Measurements from ENCODE around the gene HOXC6. TPM values are rescaled to one million over a fixed set of nuclear protein-coding genes. Genes with fewer than 3 reads are reported as not detected.

The HOXC6 gene
- polyA plus RNA-seq (2011; rRNA removed) (0.02 TPM in 1 of 2 replicates, not detected in the other), polyA minus RNA-seq (2011; rRNA and poly(A)+ RNA removed) (0.14 TPM in 1 of 2 replicates, not detected in the other)

DNA sequence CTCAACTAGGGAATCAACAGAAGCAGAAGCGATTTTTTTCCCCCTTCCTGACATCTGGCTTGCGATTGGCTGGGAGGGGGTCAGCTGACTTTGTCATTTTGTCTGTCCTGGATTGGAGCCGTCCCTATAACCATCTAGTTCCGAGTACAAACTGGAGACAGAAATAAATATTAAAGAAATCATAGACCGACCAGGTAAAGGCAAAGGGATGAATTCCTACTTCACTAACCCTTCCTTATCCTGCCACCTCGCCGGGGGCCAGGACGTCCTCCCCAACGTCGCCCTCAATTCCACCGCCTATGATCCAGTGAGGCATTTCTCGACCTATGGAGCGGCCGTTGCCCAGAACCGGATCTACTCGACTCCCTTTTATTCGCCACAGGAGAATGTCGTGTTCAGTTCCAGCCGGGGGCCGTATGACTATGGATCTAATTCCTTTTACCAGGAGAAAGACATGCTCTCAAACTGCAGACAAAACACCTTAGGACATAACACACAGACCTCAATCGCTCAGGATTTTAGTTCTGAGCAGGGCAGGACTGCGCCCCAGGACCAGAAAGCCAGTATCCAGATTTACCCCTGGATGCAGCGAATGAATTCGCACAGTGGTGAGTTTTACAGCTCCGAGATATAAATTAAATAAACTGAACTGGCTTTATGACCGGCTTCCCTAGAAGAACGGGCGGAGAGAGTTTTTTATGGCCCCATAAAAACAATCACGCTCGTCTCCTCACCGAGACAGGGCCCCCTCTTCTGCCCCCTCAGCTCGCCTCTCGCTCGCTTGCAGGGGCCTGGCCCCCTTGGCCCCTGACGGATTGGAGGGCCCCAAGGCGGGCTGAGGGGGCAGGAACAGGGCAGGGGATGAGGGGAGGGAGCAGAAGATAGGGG lies at the start of gene HOXC6:
HOXC6 (plus strand) TSS at position 127 of the 888 bp plus-strand sequence; CDS start at position 209, 82 bp downstream.
- TF ChIP-seq, protein P1, sequence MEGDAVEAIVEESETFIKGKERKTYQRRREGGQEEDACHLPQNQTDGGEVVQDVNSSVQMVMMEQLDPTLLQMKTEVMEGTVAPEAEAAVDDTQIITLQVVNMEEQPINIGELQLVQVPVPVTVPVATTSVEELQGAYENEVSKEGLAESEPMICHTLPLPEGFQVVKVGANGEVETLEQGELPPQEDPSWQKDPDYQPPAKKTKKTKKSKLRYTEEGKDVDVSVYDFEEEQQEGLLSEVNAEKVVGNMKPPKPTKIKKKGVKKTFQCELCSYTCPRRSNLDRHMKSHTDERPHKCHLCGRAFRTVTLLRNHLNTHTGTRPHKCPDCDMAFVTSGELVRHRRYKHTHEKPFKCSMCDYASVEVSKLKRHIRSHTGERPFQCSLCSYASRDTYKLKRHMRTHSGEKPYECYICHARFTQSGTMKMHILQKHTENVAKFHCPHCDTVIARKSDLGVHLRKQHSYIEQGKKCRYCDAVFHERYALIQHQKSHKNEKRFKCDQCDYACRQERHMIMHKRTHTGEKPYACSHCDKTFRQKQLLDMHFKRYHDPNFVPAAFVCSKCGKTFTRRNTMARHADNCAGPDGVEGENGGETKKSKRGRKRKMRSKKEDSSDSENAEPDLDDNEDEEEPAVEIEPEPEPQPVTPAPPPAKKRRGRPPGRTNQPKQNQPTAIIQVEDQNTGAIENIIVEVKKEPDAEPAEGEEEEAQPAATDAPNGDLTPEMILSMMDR (IDR thresholded peaks at IDR 0.05; ENCODE audit: low read depth, low read length), result no peak
- Histone ChIP-seq H3K27me3 (ENCODE audit: control insufficient read depth, insufficient read depth, low read length) (peaks cover 94% of the 10 kb centered on the region), H3K27ac (ENCODE audit: low read depth, low read length) (no peak within 1 kb of the TSS), H3K4me3 (ENCODE audit: low read depth, low read length) (no peak within 1 kb of the TSS), H3K9me3 (ENCODE audit: control insufficient read depth, insufficient read depth, low read length) (peaks cover 14% of the 10 kb centered on the region)
- ChIA-PET POLR2A (no interaction called here), CTCF (no interaction called here)
- no peak for DNase-seq (ENCODE audit: low read depth, low spot score)

DNA sequence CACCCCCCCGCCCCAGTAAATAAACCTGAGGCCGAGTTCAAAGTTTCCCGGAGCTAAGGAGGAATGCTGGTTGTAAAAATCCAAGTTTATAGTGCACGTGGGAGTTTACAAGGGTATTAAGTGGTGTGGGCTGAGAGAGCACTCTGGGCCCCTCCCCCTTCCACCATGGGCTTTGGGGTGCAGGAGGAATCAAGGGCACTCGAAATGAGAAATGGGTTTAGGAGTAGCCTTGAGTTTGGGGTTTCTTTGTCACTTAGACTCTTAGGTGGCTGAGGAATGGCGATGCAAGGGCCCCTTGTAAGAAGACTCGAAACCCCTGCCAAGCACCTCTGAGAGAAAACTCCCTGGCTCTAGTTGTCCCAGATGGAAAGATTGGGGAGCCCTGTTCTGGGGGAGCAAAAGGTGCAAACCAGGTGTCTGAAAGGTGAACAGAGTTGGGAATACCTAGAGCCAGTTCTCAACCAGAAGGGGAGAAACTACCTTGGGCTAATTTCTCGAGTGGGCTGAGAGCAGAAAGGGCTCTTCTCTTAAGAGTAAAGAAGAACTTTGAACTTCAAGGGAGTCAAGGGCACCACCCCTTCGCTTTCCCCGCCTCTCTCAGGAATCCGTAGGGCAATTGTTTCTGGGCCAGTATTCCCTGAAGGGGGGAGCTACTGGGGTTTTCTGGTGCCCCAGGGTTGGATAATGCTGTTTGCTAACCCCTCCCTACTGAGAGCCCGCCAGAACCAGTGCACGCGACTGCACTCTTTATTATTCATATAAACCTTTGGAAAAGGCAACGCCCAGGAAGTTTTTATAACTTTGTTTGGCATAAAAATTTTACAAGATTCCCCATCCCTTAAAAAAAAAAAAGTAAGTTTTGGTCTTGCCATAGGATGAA lies 49.5 kb upstream of the HOXC6 start:
- Histone ChIP-seq H3K4me3 (ENCODE audit: low read depth, low read length) (no peak overlapping the region), H3K27ac (ENCODE audit: low read depth, low read length) (no peak overlapping the region), H3K9me3 (ENCODE audit: control insufficient read depth, insufficient read depth, low read length) (peaks cover 6% of the 10 kb centered on the region; the same call in 1 of the 2 replicates), H3K27me3 (ENCODE audit: control insufficient read depth, insufficient read depth, low read length) (peaks cover 93% of the 10 kb centered on the region)
- CTCF ChIA-PET, result interaction anchor here (0.6 kb wide), 1 partner anchor 346 kb away, joined by 5 read pairs; the partner anchor contains the start of gene COPZ1
- DNase-seq (ENCODE audit: low read depth, low spot score), result no peak
- TF ChIP-seq, protein P1 (IDR thresholded peaks at IDR 0.05; ENCODE audit: low read depth, low read length), result no peak
- POLR2A ChIA-PET, result no interaction called here

DNA sequence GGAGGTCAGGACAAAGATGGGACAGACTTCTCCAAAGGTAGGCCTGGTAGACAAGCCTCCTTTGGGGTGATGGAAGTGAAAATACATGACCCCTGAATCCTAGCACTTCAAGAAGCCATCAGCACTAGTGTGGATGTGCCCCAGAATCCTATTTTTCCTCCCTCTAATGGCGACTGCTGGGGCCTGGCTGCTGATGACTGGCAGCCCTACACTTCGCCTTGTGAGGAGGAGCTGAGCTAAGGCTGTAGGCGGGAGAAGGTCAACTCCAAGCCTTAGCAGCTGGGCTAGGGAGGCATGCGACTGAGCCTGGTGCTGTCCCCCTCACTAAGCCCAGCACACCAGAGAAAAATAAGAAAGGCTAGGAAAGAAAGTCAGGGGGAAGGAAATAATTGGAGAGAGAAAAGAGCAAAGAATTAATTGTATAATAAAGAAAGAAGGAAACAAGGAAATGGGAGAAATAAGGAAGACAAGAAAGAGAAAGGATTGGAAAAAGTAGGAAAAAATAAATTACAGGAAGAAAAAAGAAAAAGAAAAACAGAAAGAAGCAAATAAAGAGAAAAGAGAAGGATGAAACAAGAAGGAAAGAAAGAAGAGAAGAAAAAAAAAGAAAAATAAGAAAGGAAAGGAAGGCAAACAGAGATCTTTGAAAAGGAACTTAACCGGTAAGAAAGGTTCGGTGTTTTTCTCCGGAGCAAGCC lies 48.0 kb upstream of the HOXC6 start:
- POLR2A ChIA-PET, result no interaction called here

DNA sequence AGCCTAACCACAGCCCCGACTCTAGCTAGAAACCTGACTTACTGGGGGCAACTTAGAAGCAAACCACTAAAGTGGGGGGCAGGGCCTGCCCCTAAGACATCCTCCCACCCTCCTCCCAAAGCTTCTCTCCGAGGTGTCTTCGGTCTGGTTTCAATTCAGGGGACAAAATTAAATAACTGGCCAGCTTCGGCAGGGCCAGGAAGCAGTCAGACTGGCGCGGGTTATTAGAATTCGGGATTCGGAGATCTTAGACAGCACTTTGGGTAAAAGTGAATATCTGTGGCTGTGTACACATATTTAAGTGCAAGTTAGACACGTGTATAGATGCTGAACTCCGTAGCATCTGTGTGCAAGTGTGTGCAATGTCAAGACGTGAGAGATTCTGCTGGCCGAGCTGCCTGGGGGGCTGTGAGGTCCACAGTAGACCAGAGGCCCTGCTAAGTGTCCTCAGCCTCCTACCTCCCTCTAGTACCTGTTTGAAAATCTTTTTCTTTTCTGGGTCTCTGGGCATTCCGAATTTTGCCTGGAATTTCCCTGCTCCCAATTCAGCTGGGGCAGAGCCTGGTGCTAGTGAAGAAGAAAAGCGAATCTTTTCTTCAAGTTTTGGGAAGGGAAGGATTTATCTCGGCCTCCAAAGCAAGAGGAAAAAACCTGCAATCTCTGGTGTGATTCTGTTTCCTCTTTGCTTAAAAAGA lies 47.3 kb upstream of the HOXC6 start:
- Histone ChIP-seq H3K4me3 (ENCODE audit: low read depth, low read length) (no peak overlapping the region), H3K27ac (ENCODE audit: low read depth, low read length) (no peak overlapping the region), H3K9me3 (ENCODE audit: control insufficient read depth, insufficient read depth, low read length) (peaks cover 17% of the 10 kb centered on the region), H3K27me3 (ENCODE audit: control insufficient read depth, insufficient read depth, low read length) (peaks cover 92% of the 10 kb centered on the region)
- POLR2A ChIA-PET, result no interaction called here
- DNase-seq (ENCODE audit: low read depth, low spot score), result no peak
- CTCF ChIA-PET, result no interaction called here
- TF ChIP-seq, protein P1 (IDR thresholded peaks at IDR 0.05; ENCODE audit: low read depth, low read length), result no peak

More for the DNA sequence above, 48.0 kb upstream of the HOXC6 start:
- DNase-seq (ENCODE audit: low read depth, low spot score), result no peak
- Histone ChIP-seq H3K9me3 (ENCODE audit: control insufficient read depth, insufficient read depth, low read length) (peaks cover 13% of the 10 kb centered on the region), H3K4me3 (ENCODE audit: low read depth, low read length) (no peak overlapping the region), H3K27ac (ENCODE audit: low read depth, low read length) (no peak overlapping the region), H3K27me3 (ENCODE audit: control insufficient read depth, insufficient read depth, low read length) (peaks cover 92% of the 10 kb centered on the region)
- CTCF ChIA-PET, result no interaction called here
- TF ChIP-seq, protein P1 (IDR thresholded peaks at IDR 0.05; ENCODE audit: low read depth, low read length), result no peak

All from AG04450 (cell line).